Measurements from ENCODE around the gene NMUR2.

DNA sequence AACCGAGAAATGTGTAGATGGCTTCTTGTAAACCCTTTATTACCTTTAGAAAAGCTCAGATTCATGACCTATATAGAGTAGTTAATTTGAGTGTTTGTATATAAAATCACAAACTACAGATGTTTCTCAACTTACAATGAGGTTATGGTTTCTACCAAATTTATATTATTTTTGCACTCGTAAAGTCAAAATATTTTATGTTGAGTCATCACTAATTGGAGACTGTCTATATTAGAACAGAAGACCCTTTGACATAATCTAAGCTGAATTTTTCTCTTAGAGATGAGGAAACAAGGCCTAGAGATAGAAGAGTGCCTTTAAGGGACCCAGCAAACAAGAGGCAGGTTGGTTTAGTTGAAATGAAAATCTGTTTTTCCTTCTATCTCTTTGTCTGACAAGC, 20.0 kb upstream of the NMUR2 start:
- TF ChIP-seq, protein P1, sequence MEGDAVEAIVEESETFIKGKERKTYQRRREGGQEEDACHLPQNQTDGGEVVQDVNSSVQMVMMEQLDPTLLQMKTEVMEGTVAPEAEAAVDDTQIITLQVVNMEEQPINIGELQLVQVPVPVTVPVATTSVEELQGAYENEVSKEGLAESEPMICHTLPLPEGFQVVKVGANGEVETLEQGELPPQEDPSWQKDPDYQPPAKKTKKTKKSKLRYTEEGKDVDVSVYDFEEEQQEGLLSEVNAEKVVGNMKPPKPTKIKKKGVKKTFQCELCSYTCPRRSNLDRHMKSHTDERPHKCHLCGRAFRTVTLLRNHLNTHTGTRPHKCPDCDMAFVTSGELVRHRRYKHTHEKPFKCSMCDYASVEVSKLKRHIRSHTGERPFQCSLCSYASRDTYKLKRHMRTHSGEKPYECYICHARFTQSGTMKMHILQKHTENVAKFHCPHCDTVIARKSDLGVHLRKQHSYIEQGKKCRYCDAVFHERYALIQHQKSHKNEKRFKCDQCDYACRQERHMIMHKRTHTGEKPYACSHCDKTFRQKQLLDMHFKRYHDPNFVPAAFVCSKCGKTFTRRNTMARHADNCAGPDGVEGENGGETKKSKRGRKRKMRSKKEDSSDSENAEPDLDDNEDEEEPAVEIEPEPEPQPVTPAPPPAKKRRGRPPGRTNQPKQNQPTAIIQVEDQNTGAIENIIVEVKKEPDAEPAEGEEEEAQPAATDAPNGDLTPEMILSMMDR (IDR thresholded peaks at IDR 0.05), result no peak
- no peak for TF ChIP-seq POLR2AphosphoS5 (IDR thresholded peaks at IDR 0.05; ENCODE audit: low read depth, low read length)
- TF ChIP-seq, protein P2, sequence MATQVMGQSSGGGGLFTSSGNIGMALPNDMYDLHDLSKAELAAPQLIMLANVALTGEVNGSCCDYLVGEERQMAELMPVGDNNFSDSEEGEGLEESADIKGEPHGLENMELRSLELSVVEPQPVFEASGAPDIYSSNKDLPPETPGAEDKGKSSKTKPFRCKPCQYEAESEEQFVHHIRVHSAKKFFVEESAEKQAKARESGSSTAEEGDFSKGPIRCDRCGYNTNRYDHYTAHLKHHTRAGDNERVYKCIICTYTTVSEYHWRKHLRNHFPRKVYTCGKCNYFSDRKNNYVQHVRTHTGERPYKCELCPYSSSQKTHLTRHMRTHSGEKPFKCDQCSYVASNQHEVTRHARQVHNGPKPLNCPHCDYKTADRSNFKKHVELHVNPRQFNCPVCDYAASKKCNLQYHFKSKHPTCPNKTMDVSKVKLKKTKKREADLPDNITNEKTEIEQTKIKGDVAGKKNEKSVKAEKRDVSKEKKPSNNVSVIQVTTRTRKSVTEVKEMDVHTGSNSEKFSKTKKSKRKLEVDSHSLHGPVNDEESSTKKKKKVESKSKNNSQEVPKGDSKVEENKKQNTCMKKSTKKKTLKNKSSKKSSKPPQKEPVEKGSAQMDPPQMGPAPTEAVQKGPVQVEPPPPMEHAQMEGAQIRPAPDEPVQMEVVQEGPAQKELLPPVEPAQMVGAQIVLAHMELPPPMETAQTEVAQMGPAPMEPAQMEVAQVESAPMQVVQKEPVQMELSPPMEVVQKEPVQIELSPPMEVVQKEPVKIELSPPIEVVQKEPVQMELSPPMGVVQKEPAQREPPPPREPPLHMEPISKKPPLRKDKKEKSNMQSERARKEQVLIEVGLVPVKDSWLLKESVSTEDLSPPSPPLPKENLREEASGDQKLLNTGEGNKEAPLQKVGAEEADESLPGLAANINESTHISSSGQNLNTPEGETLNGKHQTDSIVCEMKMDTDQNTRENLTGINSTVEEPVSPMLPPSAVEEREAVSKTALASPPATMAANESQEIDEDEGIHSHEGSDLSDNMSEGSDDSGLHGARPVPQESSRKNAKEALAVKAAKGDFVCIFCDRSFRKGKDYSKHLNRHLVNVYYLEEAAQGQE (IDR thresholded peaks at IDR 0.05; ENCODE audit: insufficient read depth in 1 of 2, low read depth in 2 of 2, low read length in 1 of 2), result no peak

Data from Panc1 (cell line).